Measurements from ENCODE around the gene BCL11B.

BCL11B gene

GRCh38 chr14:99177046-99177655 is 94.8 kb downstream of the BCL11B start:
- DNase-seq = no peak

DNA sequence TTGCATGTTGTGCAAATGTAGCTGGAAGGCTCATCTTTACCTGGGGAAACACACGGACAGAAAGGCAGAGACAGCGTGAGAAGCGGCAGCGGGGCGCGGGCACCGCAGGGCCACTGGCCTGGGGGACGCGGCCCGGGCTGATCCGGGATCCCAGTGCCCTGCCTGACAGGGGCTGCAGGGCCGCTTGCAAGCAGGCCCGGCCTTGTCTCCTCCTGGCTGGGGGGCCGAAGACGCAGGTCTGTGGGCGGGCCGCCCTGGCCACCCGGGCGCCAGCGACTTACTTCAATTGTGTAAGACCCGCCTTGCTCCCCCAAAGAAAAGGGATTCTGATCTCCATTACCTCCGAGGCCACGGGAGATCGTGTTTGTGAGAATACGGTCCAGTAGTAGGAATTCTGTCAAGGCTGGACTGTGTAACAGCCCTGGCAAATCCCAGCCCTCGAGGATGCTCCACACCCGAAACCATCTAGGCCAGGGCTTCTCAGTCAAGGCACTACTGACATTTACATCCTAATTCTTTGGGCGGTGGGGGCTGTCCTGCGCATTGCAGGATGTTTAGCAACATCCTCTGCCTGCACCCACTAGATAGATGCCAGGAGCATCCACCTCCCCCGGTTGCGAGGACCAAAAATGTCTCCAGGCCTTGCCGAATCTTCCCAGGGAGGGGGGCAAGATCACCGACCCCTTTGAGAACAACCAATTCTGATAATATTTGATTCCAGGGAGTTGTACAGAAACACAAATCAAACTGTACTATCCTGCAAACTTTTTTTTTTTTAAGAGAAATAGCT is 95.6 kb downstream of the BCL11B start:
- no peak for DNase-seq

DNA sequence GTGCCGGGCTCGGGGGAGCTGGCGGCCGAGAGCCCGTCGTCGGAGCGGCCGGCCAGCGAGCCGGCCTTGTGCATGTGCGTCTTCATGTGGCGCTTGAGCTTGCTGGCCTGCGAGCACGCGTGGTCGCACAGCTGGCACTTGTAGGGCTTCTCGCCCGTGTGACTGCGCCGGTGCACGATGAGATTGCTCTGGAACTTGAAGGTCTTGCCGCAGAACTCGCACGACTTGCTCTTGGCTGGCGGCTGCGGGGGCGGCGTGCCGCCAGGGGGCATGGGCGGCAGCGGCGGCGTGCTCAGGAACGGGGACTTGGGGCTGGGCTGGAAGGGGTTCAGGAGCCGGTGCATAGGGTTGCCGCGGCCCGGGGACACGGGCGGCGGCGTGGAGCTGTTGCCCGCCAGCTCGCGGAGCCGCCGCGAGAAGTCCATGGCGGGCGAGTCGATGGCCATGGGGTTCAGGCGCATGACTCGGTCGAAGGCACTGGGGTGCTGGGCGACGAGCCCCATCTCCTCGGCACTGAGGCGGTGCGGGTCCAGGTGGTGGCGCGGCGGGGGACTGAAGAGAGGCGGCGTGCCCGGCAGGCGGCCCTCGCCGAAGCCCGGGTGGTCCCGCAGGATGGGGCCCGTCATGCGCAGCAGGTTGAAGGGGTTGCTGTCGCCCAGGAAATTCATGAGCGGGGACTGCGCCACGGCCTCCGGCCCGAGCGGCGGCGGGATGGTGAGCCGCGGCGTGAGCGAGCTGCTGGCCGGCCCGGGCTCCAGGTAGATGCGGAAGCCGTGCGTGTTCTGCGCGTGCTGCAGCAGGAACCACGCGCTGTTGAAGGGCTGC is 96.5 kb downstream of the BCL11B start:
- no peak for DNase-seq

- DNase-seq = no peak
These were observed 97.2 kb downstream of the BCL11B start for GRCh38 chr14:99174770-99175319.

DNA sequence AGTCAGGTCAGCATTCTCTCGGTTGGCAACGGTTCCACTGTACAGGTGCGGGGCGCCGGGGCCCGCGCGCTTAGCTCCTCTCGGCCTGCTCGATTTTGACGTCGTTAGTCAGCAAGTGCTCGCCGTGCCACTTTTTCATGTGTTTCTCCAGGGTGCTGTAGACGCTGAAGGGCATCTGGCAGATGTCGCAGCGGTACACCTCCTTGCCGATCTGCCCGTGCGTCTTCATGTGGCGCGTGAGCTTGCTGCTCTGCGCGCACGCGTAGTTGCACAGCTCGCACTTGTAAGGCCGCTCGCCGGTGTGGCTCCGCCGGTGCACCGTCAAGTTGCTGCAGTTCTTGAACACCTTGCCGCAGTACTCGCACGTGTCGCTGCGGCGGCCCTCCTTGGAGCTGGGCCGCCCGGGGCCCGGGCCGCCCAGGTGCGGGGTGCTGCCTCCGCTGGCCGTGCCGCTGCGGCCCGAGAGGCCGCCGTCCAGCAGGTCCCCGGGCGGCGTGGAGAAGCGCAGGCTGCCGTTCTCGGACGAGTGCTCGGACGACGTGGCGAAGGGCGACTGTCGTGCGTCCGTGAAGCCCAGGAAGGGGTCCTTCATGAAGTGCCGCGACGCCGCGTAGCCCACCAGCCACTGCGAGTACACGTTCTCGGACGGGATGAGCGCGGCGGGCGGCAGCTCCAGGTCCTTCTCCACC is 97.8 kb downstream of the BCL11B start:
- no peak for DNase-seq

- no peak for DNase-seq
These were observed 98.5 kb downstream of the BCL11B start for GRCh38 chr14:99173506-99173905.

DNA sequence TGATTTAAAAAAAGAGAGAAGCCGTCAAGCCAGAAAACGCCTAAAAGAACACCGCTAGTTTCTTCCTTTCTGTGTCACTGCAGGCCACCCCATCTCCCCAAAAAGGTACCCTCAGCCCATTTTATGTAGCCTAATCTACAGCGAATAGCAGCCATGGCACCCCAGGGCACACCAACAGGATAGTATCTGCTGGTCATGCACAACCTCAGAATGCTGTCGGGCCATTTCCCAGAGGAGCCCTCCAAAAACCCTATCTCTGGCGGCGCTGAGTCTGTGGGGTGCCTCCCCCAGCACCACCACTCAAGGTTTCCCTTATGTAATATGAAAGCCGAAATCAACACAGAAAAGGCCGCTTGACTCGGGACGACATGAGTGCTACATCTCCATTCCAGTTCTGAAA is 98.9 kb downstream of the BCL11B start:
- no peak for DNase-seq

DNA sequence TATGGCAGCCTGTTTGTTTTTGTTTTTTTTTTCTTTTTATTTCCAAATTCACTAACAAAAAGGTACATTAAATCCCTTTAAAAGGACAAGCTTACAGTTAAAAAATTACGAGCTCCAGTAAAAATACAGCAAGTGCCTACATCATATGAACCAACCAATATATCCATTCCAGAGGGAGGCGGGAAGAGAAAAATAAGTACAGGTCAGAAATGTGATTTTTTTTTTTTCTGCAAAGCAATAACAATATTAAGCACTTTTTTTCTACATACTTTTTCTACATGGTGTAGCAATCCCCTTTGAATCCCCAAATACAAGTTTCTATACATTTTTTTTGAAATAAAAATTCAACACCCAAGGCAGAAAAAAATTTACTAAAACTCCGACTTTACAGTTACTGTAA is 100.6 kb downstream of the BCL11B start:
- DNase-seq = no peak

DNA sequence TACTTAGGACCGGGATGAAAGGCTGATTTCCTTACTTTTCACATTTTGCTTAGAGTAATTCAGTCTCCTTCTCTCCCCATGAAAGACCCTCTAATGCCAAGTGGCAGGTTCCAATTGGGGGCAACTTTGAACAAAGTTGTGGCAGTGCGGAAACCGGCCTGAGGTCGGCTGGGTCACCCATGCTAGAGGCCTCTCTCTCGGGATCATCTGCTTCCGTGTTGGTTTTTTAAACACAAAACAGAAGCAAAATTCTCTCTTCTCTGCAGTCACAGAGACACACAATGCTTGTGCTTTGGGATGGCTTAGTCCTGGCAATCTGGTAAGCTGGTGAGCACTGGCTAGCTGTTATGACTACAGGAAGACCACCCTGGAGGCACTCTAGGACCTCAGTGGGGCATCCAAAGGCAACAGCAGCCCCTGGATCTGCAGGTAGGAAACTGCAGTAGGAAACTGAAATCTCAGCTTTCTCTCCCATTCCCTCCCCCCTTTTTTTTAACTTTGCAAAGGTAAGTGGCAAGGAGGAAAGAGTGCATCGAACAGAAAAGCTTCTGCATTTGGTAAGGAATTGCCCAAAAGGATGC is 102.1 kb downstream of the BCL11B start:
- no peak for DNase-seq

DNA sequence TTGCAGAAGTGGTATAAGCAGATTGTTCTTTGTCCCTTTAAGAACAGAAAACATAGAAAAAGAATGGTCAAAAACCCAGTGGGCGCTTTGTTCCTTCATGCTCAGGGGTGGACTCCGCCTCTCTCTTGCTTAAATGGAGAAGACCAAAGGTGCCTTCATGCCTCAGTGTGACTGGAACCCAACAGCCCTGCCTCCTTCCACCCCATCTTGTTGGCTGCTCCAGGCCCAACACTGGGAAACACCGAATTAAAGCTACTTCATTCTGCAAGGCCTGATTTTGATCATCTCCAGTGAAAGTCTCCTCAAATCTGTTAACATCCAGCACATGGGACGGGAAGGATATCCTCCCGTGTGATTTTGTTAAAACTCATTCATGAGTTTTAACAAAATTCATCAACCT is 103.7 kb downstream of the BCL11B start:
- no peak for DNase-seq

DNA sequence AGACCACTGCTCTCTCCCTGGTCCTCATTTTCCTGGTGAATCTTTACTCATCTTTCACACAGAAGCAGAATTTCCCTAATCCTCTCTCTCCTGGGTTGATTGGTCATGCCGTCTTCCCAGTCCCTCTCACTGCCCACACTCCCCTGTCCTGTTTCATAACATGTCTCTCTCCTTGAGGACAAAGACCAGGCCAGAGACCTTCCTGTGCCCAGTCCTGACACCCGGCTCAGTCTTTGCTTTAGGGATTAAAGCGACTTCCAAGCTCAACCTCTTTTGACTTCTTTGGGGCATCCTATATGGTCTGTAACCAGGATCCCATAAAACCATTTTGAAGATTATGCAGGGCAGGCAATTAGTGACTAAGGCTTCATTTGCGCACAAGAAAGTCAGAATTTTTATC is 105.5 kb downstream of the BCL11B start:
- DNase-seq = no peak

- no peak for DNase-seq
These were observed 107.3 kb downstream of the BCL11B start for GRCh38 chr14:99164712-99165111.

DNA sequence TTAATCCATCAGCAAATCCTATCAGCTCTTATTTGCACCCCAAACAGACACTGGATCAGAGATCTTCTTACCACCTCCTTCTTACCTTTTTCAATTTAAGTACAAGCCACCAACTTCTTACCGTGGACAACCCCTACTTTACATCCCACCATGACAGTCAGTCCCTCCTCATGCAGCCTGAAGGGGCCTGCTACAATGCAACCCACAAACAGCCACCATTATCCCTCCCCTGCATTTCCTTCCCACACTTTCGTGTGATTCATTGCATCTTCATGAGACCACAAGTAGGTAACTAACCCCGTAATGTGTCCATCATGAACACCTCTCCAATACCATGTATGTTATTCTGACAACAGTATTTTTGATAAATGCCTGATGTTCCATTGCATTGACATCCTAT is 108.6 kb downstream of the BCL11B start:
- DNase-seq = no peak

DNA sequence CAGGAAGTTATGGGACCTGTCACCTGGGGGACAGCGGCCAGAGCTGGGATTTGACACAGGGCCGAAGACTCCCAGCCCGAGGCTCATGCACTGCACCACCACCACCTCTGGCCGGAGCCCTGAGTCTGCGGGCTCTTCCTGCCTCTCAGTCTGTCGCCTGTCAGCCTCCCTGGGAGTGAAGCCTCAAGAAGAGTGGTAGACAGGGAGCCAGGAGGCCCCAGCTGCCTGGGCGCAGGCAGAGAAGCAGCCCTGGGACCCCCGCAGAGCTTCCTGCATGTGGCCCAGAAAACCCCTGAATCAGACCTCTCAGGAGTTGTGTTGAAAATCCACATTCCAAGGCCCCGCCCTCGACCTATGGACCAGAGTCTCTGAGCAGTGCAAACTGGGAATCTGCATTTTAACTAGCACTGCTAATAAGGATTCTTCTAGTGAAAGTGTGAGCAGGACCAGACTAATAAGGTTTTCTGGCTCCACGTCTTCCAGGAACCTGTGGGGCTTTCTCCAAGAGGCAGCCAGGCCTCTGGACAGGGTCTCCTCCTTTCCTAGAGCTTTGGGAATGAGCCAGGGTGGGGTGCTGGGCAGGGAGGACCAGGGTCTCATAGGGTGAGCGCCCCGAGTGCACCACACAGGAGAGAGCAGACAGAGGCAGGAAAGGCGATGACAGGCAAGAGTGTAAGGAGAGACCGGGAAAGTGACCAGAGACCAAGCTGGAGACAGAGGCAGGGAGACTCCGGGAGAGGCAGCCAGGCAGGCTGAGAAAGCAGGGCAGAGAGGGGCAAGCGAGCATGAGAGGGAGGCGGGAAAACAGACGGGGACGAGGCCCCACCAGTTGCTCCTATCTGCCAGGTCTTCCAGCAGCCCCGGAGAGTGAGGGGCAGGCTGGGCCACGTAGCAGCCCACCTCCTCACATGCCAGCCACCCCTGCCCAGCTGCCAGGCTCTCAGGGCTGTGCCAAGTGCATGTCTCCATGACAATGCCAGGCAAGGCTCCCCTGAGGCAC is 112.4 kb downstream of the BCL11B start:
- no peak for DNase-seq

DNA sequence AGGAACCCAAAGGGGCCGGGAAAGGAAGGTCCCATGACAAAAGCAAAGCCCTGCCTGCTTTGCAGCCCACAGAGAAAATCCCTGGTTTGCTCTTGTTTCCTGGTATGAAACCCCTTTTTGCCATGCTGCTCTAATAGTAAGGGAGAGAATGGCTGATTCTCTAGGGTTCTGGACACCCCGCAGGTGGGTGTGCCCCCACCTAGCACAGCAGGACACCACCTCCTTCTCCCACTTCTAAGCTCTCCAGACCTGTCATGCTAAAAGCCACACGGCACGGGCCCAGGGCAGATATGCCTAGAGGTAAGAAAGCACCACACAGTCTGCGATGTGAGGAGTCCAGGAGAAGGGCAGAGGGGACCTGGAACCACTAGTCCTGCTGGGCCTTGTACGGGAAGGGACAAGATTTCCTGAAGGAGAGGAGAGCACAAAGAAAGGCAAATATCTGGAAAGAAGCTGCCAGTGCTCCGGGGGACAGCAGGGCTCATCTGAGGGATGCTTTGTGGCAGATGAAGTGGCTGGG is 113.3 kb downstream of the BCL11B start:
- DNase-seq = no peak

DNA sequence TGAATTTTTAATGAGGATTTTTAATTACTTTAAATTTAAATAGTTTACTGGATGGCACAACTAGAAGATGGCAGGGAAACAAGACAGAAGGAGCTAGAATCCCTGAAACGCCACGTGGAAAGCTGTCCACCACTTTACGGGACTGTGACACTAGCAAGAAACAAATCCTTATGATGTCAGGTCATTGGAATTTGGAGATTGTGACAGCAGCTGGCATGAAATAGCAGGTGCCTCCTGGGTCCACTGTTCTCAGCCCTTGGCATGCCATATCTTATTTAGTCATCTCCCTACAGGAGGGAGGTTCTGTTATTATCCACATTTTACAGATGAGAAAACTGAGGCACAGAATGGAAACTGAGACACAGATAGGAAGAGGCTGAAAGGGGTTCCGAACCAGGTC is 113.8 kb downstream of the BCL11B start:
- no peak for DNase-seq

GRCh38 chr14:99157676-99158075 is 114.3 kb downstream of the BCL11B start:
- DNase-seq = no peak

DNA sequence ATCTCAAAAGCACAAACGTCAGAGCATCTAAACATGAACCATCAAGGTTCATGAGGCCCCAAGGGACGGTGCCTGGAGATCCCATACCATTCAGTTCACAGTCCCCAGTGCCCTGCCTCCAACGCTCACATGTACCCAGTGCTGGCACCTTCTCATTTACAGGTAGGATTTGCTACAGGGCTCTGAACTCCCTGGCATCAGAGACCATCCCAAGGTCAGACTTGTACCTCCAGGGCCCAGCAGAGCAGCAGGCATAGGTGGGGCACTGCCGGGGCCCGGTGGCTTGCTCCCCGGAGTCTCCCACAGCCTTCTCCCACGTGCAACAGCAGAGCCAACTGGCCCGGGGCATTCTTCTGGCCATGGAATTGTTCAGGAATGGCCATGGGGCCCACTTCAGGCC is 114.8 kb downstream of the BCL11B start:
- DNase-seq = no peak

- DNase-seq = no peak
These were observed 115.2 kb downstream of the BCL11B start for GRCh38 chr14:99156814-99157213.

DNA sequence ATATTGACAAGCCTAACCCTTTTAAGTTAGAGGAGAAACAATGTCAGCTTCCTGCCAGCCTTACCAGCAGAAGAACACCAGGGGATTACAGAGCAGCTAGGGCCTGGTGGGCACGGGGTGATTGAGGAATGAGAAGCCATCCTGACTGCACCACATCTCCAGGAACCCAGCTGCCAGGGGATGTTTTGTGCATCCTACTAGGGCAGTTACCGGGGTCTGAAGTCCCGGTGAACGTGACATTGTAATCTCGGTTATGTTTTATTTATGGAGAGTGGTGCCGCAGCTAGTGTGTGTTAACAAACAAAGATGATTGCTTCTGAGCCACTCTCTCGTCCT is 115.9 kb downstream of the BCL11B start:
- DNase-seq = no peak
